Activated naive CD8-positive, alpha-beta T cell treated with anti-CD3 and anti-CD28 coated beads, Interleukin-2, amount 50 U/mL, for 24 hours (primary cell): ENCODE results near the gene PHACTR3.
"Not testable (repeated sequence)": the region's sequence is repeated elsewhere in the genome, so short reads cannot be mapped to it uniquely, and the experiment has no call there.

ENCODE experiments used
- ATAC-seq: fragments of 150-1000 bp; cut with Tn5 transposase; one replicate; pipeline ENCODE4 v1.10.0; 2021
- DNase-seq: peaks from one replicate; pipeline ENCODE4 v3.0.0; 2021
- H3K27ac Mint-ChIP-seq: one replicate; pipeline ENCODE4 v1.8.0; 2021; ENCODE audit warnings: mild to moderate bottlenecking, mixed read lengths
- H3K27me3 Mint-ChIP-seq: one replicate; pipeline ENCODE4 v1.8.0; 2021; ENCODE audit warnings: mixed read lengths
- H3K36me3 Mint-ChIP-seq: one replicate; pipeline ENCODE4 v1.8.0; 2021; ENCODE audit warnings: low read depth, mixed read lengths
- H3K4me1 Mint-ChIP-seq: one replicate; pipeline ENCODE4 v1.8.0; 2021; ENCODE audit warnings: mixed read lengths
- H3K4me3 Mint-ChIP-seq: one replicate; pipeline ENCODE4 v1.8.0; 2021; ENCODE audit warnings: mild to moderate bottlenecking, moderate library complexity, mixed read lengths
- H3K9me3 Mint-ChIP-seq: one replicate; pipeline ENCODE4 v1.8.0; 2021; ENCODE audit warnings: mixed read lengths

Gene PHACTR3

DNA sequence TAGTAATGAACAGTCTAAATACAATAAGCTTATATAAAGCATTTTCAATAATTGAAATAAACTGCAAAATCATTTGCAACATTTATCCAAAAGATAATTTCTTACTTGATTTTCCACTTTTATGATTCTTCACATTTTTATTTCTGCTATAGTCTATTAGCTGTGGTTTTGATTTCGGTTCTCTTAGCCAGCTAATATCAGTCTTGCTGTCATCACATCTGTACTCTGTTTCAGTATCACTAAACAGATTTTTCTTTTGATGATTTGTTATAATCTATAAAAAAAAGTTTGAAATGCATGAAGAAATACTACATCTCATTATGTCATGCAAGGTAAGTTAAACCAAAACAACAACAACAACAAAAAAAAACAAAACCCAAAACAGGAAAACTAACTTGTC is 275.9 kb downstream of the PHACTR3 start:
- Mint-ChIP-seq H3K4me3 (no peak overlapping the region), H3K27me3 (no peaks in the 10 kb centered on the region), H3K27ac (no peak overlapping the region), H3K4me1 (no peaks in the 10 kb centered on the region), H3K9me3 (no peaks in the 10 kb centered on the region), H3K36me3 (no peaks in the 10 kb centered on the region)
- no peak for DNase-seq
- ATAC-seq: no peak

DNA sequence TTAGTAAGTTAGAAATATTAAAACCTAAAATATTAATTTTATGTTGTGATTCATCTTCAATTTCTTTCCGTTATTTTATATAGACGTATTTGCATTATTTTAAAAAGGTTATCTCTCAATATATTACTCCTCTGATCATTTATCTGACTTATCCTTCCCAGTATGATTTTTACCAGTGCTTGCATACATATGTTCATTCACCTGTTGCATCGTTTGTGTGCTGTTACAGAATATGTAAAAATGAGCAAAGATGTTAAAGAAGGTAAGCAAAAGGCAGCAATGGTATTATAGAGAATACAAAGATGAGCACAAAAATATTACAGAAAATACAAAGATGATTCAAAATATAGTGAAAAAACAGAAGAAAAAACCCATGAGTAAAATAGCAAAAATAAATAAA is 280.2 kb downstream of the PHACTR3 start:
- Mint-ChIP-seq H3K9me3 (no peaks in the 10 kb centered on the region), H3K36me3 (no peaks in the 10 kb centered on the region), H3K27ac (no peak overlapping the region), H3K4me3 (no peak overlapping the region), H3K27me3 (no peaks in the 10 kb centered on the region), H3K4me1 (no peaks in the 10 kb centered on the region)
- DNase-seq: no peak
- no peak for ATAC-seq

DNA sequence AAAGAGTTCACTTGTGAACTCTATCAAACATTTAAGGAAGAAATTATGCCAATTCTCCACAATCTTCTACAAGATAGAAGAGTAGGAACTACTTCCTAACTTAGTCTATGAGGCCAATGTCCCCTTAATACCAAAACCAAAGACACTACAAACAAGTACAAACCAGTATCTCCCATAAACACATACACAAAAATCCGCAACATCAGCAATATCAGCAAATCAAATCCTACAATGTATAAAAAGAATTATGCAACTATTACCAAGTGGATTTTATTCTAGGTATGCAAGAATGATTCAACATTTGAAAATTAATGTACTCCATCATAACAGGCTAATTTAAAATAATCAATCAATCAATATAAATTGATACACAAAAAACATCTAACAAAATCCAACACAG is 283.7 kb downstream of the PHACTR3 start:
- Mint-ChIP-seq H3K27me3 (no peaks in the 10 kb centered on the region), H3K4me3 (no peak overlapping the region), H3K9me3 (no peaks in the 10 kb centered on the region), H3K4me1 (peaks cover 5% of the 10 kb centered on the region), H3K27ac (no peak overlapping the region), H3K36me3 (peaks cover 2% of the 10 kb centered on the region)
- DNase-seq (no peak), ATAC-seq (no peak)

DNA sequence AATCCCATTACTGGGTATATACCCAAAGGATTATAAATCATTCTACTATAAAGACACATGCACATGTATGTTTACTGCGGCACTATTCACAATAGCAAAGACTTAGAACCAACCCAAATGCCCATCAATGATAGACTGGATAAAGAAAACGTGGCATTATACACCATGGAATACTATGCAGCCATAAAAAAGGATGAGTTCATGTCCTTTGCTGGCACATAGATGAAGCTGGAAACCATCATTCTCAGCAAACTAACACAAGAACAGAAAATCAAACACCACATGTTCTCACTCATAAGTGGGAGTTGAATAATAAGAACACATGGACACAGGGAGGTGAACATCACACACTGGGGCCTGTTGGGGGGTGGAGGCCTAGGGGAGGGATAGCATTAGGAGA is 285.7 kb downstream of the PHACTR3 start:
- not testable (repeated sequence) for H3K4me1 Mint-ChIP-seq, ATAC-seq, H3K27ac Mint-ChIP-seq, H3K36me3 Mint-ChIP-seq, H3K4me3 Mint-ChIP-seq, H3K27me3 Mint-ChIP-seq, DNase-seq, H3K9me3 Mint-ChIP-seq

DNA sequence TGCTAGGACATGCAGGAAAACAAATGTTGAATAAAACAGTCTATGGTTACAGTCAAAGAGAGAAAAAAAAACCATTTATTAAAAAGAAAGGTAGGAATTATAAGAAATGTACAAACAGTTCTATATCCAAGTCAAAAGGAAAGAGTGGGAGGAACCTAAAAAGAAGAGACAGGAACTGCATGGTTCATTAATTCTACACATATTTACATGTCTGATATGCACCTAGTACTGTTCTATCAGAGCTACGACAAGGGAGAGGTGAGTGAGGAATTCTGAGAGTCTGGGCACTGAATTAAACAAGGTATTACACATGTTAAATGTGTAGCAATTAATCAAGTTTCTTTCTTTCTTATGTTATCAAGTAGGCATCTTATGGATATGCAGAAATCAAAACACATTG is 287.2 kb downstream of the PHACTR3 start:
- Mint-ChIP-seq H3K27me3 (no peaks in the 10 kb centered on the region), H3K27ac (no peak overlapping the region), H3K9me3 (no peaks in the 10 kb centered on the region), H3K36me3 (peaks cover 2% of the 10 kb centered on the region), H3K4me3 (no peak overlapping the region), H3K4me1 (peaks cover 5% of the 10 kb centered on the region)
- no peak for ATAC-seq
- no peak for DNase-seq

DNA sequence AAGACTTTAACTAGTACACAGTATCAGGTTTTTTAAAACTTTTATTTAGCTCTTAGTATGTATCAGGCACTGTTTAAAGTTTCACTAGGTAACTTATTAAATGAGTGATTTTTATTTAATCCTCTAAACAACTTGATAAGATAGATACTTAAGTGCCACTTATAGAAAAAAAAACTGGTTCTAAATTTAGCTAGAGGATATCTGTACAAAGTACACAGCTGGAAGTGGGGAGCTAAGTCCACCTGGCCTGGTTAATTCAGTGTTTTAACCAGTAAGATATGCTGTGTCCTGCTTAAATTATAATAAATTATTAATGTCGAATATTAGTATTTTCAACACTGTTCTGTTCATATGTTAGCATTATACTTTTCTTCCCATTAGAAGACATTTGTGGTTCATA is 291.6 kb downstream of the PHACTR3 start:
- Mint-ChIP-seq H3K9me3 (no peaks in the 10 kb centered on the region), H3K4me1 (peaks cover 5% of the 10 kb centered on the region)

More for the DNA sequence above, 291.6 kb downstream of the PHACTR3 start:
- Mint-ChIP-seq H3K27me3 (peaks cover 2% of the 10 kb centered on the region), H3K27ac (no peak overlapping the region), H3K36me3 (peaks cover 4% of the 10 kb centered on the region), H3K4me3 (no peak overlapping the region)
- ATAC-seq (no peak), DNase-seq (no peak)
